ENCODE measurements around the gene JAKMIP3.
"Not testable (repeated sequence)": the region's sequence is repeated elsewhere in the genome, so short reads cannot be mapped to it uniquely, and the experiment has no call there.

JAKMIP3 gene

DNA sequence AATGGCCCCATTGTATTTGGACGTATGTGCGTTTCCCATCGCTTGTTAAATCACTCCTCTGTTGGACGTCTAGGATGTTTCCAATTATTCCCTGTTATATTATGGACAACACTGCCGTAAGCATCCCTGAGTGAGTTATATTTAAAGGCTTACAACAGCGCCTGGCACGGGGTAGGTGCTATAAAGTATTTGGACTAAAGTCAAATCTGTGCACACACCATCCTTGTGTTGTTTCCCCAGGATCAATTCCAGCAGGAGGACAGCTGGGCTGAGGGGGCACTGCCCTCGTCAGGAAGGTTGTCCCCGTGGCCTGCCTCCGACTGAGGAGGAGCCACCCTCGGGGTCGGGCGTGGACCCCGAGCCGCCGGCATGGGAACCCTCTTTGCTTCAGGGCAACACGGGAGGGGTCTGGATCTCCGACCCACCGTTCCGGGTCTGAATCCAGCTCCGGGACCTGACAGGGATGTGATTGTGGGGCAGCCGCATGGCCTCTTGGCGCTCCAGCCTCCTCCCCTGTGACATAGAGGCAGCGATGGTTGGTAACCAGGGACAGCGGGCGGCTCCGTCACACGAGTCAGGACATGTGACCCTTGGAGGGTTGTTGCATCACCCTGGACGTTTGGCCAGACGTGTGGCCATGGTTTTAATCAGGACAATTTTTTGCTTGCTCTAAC, 1.5 kb upstream of the JAKMIP3 start:
- no peak for DNase-seq (ENCODE audit: low read depth in 2 of 2)

DNA sequence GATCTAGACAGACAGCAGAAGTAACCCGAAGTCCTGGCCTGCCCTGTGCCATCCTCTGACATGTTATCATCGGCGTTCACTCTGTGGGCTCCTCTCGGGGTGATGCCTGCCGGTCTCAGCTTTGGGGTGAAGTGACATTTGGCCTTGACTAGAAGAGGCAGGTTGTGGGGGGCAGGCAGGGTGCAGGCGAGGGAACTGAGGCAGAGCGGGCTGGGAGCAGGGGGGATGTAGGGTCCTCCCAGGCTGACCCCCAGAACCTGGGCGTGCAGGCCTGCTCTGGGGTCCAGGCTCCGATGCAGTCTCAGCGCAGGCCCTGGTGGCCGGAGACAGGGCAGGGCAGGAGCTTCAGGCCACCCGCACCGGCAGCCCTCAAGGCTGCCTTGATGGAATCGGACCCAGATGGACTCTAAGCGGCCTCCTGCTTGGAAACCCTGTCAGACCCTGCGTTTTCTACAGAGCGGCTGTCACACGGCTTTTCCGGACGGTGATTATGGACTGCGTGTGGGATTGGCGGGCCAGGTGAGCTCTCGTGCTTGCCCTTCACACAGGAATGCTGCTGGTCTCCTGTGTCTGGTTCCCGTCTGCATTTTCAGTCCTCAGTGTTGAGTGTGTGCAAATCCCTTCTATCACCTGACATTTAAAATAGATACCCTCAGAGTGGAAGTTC, 842 bp upstream of the JAKMIP3 start:
- no peak for DNase-seq (ENCODE audit: low read depth in 2 of 2)

DNA sequence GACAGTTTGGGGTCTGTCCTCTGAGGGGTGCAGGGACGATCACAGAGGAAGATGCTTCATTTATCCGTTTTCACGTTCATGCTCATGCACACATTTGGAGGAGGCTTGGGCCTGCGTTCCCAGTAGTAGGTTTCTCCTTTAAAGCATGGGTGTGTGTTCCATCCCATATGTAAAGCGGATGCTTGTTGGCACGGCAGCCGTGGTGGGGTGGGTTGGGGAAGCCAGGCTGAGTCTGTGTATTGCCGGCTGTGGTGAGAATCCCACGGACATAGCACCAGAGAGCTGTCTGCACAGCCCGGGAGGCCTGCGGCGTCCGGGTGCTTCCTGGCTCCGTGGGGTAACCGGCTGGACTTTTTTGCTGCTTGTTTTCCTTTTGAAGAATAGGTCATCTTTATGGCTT, 440 bp downstream of the JAKMIP3 start:
- DNase-seq (ENCODE audit: low read depth in 2 of 2) = no peak

DNA sequence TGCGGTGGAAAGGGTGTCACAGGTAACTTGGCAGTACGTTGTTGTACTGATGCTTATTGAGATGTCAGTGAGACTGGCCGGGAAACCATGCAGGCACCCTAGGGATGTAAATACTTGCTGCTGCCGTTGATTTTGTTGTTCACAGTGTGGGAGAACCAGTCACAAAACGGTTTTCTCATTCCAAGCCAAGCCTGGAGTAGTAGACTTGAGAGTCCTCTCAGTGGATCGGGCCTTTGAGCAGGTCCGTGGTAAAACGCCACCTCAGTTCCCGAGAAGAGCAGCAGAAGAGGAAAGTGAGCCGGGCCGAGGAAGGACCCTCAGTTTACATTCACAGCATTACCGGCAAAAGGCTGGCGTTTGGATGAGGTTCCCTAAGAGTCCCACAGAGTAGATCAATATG, 1.1 kb downstream of the JAKMIP3 start:
- DNase-seq (ENCODE audit: low read depth in 2 of 2) = no peak

DNA sequence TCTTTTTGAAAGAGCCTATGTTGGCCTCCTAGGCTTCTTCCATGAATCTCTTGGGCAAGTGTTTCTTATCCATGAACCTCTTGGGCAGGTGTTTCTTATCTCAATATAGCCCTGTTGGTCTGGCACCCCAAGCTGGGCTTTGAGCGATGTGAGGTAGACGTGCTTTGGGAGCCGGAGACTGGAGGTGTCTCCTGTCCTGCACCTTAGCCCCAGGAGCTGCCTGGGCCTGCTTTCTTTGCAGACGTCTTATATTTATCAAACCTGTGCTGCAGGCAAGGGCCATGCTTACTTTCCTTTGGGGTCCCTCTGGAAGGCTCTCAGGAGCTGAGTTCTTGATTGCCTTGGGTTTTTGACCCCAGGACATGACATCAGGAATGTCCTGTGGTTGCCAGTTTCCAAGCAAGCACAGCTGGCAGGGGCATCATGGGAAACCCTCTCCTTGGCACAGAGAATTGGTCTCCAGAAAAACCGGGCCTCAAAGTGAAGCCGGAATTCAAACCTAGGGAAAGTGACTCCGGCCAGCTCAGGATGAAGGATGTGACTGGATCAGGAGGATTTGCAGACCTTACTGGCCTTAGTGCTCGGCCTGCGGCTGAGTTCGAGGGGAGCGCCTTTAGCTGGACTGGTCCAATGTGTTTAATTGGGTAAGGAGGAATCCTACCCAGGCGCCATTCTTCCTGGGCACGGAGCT, 2.8 kb downstream of the JAKMIP3 start:
- no peak for DNase-seq (ENCODE audit: low read depth in 2 of 2)

DNA sequence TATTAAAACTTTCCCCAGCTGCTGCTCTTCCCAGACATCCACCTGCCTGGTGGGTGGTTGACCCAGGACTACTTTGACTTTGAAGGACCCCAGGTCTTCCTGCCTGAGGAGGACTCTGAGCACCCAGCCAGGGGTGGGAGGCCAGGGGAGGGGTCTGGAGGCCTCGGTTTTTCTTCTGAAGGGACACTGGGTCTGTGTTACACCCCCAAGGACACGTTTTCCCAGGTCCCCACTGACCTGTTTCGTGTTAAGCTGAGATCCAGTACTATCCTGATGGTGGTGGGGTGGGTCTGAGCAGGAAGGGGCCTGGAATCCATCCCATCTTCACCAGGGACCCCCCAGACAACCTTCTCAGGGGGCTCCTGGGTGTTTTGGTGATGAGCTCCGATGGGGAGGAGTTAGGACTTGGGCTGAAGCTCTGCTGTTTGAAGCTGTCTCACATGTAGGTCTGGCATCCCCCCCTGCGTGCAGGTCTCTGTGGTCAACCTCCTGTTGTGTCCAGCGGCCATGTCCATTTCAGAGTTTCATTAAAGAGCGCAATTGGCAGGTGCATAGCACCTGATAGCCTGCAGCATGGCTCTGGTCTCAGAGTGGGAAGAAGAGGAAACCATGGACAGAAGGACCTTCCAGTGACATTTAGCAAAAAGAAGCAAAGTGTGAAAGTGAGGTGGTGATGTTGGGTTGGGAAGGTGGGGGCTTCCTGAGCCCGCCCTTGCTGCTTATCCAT, 3.5 kb downstream of the JAKMIP3 start:
- DNase-seq (ENCODE audit: low read depth in 2 of 2) = no peak

DNA sequence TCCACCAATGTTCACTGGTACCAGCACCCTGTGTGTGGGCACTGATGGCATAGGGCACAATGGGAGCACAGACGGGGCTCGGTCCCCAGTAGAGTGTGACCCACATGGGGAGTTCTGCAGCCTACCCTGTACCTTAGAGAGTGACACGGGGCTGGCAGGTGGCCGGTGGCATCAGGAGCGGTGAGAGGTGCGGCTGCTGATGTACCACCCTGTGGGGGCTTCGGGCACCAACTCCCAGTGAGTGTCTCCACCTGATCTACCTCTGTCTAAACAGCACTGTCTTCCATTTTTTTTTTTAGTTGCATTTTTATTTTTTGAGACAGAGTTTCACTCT, 4.1 kb downstream of the JAKMIP3 start:
- no peak for DNase-seq (ENCODE audit: low read depth in 2 of 2)

DNA sequence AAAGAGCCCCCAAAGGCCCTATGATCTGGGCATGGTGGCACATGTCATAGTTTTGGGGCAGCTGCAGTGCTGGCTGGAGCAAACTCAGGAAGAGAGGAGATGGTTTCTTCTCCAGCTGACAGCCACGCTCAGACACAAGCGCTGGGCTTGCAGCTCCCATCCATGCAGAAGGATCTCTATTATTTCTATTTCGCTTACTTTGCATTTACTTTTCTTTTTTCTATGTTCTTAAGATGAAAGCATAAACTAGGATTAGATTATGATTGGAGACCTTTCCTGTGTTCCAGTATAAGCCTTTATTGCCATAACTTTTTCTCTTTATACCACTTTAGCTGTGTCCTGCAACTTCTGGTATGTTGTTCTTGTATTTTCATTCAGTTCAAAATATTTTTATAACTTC, 5.0 kb downstream of the JAKMIP3 start:
- no peak for DNase-seq (ENCODE audit: low read depth in 2 of 2)

DNA sequence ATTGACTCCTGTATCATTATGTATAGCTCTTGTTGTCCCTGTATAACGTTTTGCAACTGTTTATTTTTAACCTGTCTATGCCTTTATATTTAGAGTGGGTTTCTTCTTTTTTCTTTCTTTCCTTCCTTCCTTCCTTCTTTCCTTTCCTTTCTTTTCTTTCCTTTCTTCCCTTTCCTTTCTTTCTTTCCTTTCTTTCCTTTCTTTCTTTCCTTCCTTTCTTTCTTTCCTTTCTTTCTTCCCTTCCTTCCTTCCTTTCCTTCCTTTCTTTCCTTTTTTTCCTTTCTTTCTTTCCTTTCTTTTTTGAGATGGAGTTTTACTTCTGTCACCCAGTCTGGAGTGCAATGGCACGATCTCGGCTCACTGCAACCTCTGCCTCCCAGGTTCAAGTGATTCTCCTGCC, 5.9 kb downstream of the JAKMIP3 start:
- DNase-seq (ENCODE audit: low read depth in 2 of 2) = no peak

DNA sequence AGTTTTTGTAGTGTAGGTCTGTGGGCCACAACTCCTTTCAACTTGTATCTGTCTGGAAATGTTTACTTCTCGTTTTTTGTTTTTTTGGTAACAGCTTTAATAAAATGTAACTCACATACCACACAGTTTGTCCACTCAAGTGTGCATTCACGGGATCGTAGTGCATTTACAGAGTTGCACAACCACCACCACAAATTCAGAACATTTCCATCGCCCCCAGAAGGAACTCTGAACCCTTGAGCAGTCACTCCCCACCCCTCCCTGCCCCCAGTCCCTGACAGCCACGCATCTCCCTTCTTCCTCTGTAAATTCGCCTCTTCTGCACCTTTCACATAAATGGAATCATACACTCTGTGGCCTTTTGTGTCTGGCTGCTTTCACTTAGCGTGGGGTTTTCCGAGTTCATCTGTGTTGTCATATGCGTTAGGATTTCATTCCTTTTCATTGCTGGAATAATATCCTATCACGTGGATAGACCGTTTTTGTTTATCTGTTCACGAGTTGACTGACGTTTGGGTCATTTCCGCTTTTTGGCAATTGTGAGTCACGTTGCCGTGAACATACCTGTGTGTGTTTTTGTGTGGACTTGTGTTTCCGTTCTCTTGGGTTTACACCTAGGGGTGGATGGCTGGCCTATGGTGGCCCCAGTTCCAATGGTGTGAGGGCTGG, 10.3 kb downstream of the JAKMIP3 start:
- no peak for DNase-seq (ENCODE audit: low read depth in 2 of 2)

DNA sequence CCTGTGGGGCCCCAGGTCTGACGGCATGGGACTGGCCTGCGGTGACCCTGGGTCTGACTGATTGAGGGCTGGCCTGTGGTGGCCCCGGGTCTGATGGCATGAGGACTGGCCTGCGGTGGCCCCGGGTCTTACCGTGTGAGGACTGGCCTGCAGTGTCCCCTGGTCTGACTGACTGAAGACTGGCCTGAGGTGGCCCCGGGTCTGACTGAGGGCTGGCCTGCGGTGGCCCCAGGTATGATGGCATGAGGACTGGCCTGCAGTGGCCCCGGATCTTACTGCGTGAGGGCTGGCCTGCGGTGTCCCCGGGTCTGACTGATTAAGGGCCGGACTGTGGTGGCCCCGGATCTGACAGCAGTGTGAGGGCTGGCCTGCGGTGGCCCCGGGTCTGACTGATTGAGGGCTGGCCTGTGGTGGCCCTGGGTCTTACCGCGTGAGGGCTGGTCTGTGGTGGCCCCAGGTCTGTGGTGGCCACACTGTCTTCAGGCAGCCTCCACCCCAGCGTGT, 10.9 kb downstream of the JAKMIP3 start:
- no peak for DNase-seq (ENCODE audit: low read depth in 2 of 2)

DNA sequence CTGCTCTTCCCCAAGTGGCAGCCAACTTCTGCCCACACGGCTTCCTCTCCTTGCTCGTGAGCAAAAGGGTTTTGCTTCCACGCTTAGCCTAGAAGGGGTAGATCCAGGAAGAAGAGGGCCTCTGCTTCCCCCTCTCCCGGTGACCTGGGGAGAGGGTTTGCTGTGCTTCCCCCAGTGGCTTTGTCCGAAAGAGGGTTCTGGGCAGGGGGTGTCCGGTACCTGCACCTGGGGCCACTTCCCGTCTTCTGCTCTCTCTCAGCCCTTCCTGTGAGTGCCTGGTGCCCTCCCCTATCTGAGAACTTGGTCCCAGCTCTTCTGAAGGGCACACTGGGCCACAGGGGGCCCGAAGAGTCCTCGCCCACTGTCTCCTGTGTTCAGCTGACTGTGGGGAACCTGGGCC, 11.3 kb downstream of the JAKMIP3 start:
- DNase-seq (ENCODE audit: low read depth in 2 of 2) = no peak

DNA sequence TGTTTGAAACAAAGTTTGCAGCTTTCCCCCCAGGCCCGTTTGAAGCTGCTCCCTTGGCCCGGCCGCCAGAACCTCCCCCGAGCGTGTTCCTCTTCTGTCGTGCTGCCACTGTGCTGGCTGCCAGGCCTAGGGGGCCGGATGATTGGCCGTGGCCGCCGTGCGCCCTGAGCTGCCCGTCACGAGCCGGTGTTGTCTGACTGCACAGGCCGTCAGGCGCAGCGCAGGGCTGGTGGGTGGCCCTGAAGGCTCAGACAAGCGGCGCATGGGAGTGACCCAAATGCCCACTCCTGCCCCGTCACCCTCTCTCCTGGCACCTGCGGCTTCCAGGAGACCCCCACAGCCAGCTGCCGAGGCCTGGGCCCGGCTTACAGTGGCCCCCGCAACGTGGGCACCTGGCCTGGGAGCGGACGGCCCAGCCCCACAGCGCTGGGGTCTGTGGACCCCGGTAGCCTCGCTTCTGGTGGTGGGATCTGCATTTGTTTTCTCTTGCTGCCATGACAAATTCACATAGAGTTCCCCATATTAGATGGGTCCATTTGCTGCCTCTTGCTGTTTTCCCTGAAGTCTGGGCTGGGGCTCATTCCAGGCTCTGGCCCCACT, 13.1 kb downstream of the JAKMIP3 start:
- no peak for DNase-seq (ENCODE audit: low read depth in 2 of 2)

DNA sequence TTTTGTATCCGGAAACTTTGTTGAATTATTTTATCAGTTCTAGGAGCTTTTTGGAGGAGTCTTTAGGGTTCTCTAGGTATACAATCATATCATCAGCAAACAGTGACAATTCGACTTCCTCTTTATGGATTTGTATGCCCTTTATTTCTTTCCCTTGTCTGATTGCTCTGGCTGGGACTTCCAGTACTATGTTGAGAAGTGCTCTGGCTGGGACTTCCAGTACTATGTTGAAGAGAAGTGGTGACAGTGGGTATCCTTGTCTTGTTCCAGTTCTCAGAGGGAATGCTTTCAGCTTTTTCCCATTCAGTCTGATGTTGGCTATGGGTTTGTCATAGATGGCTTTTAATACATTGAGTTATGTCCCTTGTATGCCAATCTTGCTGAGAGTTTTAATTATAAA, 18.6 kb downstream of the JAKMIP3 start:
- not testable (repeated sequence) for DNase-seq (ENCODE audit: low read depth in 2 of 2)

DNA sequence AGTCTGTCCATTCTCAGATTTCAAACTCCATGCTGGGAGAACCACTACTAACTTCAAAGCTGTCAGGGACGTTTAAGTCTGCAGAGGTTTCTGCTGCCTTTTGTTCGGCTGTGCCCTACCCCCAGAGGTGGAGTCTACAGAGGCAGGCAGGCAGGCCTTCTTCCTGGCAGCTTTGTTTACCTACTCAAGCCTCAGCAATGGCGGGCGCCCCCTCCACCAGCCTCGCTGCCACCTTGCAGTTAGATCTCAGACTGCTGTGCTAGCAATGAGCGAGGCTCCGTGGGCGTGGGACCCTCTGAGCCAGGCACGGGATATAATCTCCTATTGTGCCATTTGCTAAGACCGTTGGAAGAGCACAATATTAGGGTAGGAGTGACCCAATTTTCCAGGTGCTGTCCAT, 27.5 kb downstream of the JAKMIP3 start:
- not testable (repeated sequence) for DNase-seq (ENCODE audit: low read depth in 2 of 2)

DNA sequence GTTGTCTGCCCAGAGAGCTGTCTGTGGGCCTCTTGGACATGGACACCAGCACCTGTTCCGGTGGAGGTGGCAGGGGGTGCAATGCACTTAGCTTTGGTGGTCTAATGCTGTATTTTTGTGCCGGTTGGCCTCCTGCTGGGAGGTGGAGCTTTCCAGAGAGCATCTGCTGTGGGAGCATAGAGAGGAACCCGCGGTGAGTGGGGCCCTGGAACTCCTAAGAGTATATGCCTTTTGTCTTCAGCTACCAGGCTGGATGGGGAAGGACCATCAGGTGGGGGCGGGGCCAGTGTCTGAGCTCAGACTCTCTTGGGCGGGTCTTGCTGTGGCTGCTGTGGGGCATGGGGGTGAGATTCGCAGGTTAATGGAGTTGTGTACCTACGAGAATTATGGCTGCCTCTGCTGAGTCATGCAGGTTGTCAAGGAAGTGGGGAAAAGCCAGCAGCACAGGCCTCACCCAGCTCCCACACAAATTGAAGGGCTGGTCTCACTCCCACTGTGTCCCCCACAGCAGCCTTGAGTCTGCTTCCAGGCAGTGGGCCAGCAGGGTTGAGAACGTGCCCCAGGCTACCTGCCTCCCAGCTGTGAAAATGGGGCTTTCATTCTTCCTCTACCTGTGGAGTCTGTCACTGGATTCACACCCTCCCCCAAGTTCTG, 29.0 kb downstream of the JAKMIP3 start:
- no peak for DNase-seq (ENCODE audit: low read depth in 2 of 2)

DNA sequence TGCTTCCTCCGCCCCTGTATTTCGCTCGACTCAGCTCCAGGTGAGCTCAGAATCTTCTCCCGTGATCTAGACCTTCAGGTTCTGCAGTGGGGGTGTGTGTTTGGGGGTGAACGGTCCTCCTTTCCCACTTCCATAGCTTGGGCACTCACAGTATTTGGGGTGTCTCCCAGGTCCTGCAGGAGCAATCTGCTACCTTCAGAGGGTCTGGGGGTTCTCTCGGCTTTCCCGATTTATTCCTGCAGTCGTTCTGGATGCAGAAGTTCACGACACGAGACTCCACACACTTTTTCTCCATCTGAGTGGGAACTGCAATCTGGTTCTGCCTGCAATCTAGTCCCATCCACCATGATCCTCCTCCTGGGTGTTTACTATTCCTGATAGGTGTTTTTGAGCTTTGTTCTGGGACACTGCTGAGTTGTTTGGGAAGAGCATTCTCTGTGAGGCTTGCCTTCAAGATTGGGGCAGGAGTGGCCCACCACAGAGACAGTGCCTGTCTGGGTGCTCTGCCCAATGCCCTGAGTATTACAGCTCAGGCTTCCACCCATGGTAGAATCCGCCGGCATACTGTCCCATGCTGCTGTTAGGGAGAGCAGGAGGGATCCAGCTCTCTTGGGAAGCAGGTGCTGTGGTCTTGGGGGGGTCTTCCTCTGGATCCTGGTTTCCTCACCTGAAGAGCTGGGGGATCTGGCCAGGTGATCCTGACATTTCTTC, 29.8 kb downstream of the JAKMIP3 start:
- DNase-seq (ENCODE audit: low read depth in 2 of 2) = no peak

DNA sequence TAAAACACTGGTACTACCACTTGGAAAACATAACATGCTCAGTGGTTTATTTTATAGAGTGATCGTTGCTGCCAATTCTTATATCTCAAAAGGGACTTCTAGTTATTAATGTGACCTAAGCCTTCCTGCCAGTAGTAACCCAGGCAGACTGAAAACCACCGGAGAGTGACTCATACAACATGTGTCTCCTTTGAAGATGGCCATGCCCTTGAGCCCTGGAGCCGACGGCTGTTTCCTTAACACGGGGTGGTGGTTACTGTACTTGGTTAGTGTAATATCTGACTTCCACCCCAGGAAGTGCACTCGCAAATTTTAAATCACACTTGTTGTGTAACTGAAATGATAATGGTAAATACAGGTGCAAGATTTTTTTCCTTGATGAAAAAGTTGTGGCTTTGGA, 30.5 kb downstream of the JAKMIP3 start:
- no peak for DNase-seq (ENCODE audit: low read depth in 2 of 2)

DNA sequence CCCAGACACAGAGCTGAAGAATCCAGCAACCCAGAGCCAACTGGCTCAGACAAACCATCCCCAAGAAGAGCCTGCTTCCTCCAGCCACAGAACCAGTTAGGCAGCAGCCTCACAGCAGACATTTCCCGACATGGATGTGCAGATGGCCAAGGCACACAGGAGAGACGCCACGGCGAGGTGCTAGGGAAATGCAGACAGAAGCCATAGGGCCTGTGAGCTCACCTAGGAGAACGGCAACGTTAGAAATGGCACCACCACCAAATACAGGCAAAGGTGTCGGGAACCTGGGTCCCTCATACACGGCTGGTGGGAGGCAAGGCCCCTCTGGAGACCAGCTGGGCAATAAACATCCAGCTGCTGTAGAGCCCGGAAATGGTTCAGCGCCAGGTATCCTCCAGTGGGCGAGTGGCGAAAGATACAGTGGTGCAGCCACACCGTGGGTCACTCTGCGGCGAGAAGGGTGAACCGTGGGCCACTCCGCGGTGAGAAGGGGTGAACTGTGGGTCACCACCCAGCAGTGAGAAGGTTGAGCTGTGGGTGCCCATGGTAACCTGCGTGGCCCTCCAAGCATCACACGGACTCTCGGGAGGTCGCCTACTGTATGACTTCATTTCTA, 31.2 kb downstream of the JAKMIP3 start:
- DNase-seq (ENCODE audit: low read depth in 2 of 2) = no peak
